ENCODE measurements around the gene BMPR1A.
"Not testable (repeated sequence)": the region's sequence is repeated elsewhere in the genome, so short reads cannot be mapped to it uniquely, and the experiment has no call there.

The BMPR1A gene

GRCh38 chr10:86972613-86973380, 216.4 kb downstream of the BMPR1A start:
- DNase-seq = no peak

GRCh38 chr10:86974484-86974883, 218.1 kb downstream of the BMPR1A start:
- DNase-seq = no peak

GRCh38 chr10:86976362-86977056, 220.1 kb downstream of the BMPR1A start:
- DNase-seq = no peak

- not testable (repeated sequence) for DNase-seq
Measured at GRCh38 chr10:86978457-86978856, 222.0 kb downstream of the BMPR1A start.

GRCh38 chr10:86979296-86979818, 222.9 kb downstream of the BMPR1A start:
- no peak for DNase-seq

- no peak for DNase-seq
Measured at GRCh38 chr10:86979977-86980448, 223.6 kb downstream of the BMPR1A start.

GRCh38 chr10:86981020-86981419, 224.6 kb downstream of the BMPR1A start:
- not testable (repeated sequence) for DNase-seq

- no peak for DNase-seq
Measured at GRCh38 chr10:86981716-86982115, 225.3 kb downstream of the BMPR1A start.
